ENCODE data around the gene IGSF8. TPM values are rescaled to one million over a fixed set of nuclear protein-coding genes. Genes with fewer than 3 reads are reported as not detected.

IGSF8 gene
- polyA plus RNA-seq, 1 donor from 2014 or later: 27.3 TPM

GRCh38 chr1:160131803-160132565 lies 33.6 kb upstream of the IGSF8 start:
- TF ChIP-seq POLR2AphosphoS5 (IDR thresholded peaks at IDR 0.05) (no peak), MXI1 (conservative IDR thresholded peaks at IDR 0.05; ENCODE audit: poor library complexity, severe bottlenecking) (no peak), TAF1 (IDR thresholded peaks at IDR 0.05; ENCODE audit: low read depth) (no peak), SMC3 (conservative IDR thresholded peaks at IDR 0.05; ENCODE audit: poor library complexity) (no peak), REST (IDR thresholded peaks at IDR 0.05; ENCODE audit: borderline replicate concordance) (no peak), EZH2 (IDR thresholded peaks at IDR 0.05; ENCODE audit: borderline replicate concordance, insufficient read depth, low read length, poor library complexity, severe bottlenecking) (no peak)

GRCh38 chr1:160130939-160131338 lies 32.5 kb upstream of the IGSF8 start:
- no peaks in the 10 kb centered on the region for H3K36me3 ChIP-seq (ENCODE audit: insufficient read depth, low read length)

More at GRCh38 chr1:160131803-160132565, 33.6 kb upstream of the IGSF8 start:
- Histone ChIP-seq H3K9me2 (ENCODE audit: insufficient read depth, low read length) (no peaks in the 10 kb centered on the region), H3K4me2 (ENCODE audit: low read length) (no peak overlapping the region), H3F3A (ENCODE audit: insufficient read depth, low read length, poor library complexity, severe bottlenecking) (no peaks in the 10 kb centered on the region), H3K27me3 (ENCODE audit: insufficient read depth, low read depth, low read length) (no peaks in the 10 kb centered on the region), H3K27ac (ENCODE audit: low read length) (no peak overlapping the region), H3K79me2 (replicated peaks; ENCODE audit: insufficient read depth, low read length) (no peaks in the 10 kb centered on the region), H4K20me1 (ENCODE audit: insufficient read depth) (no peaks in the 10 kb centered on the region), H3K9me3 (ENCODE audit: low read length) (no peaks in the 10 kb centered on the region), H3K36me3 (ENCODE audit: insufficient read depth, low read length) (no peaks in the 10 kb centered on the region), H3K9ac (ENCODE audit: low read length) (no peak overlapping the region), H2AFZ (ENCODE audit: low read depth, low read length) (no peak overlapping the region), H3K4me3 (ENCODE audit: low read length) (no peak overlapping the region)

More at GRCh38 chr1:160130939-160131338, 32.5 kb upstream of the IGSF8 start:
- H3K27ac ChIP-seq (ENCODE audit: low read length): no peak overlapping the region
- H3K9me2 ChIP-seq (ENCODE audit: insufficient read depth, low read length): no peaks in the 10 kb centered on the region
- no peaks in the 10 kb centered on the region for H3K27me3 ChIP-seq (ENCODE audit: insufficient read depth, low read depth, low read length)
- H3K9ac ChIP-seq (ENCODE audit: low read length): no peak overlapping the region
- no peaks in the 10 kb centered on the region for H3K9me3 ChIP-seq (ENCODE audit: low read length)
- H3K4me2 ChIP-seq (ENCODE audit: low read length): no peak overlapping the region
- H3F3A ChIP-seq (ENCODE audit: insufficient read depth, low read length, poor library complexity, severe bottlenecking): no peaks in the 10 kb centered on the region
- no peak overlapping the region for H2AFZ ChIP-seq (ENCODE audit: low read depth, low read length)
- TF ChIP-seq RAD21 (conservative IDR thresholded peaks at IDR 0.05): no peak
- TF ChIP-seq MXI1 (conservative IDR thresholded peaks at IDR 0.05; ENCODE audit: poor library complexity, severe bottlenecking): no peak
- no peak for TF ChIP-seq CTCF (IDR thresholded peaks at IDR 0.05; ENCODE audit: poor library complexity, severe bottlenecking)
- TF ChIP-seq TAF1 (IDR thresholded peaks at IDR 0.05; ENCODE audit: low read depth): no peak
- no peak for TF ChIP-seq REST (IDR thresholded peaks at IDR 0.05; ENCODE audit: borderline replicate concordance)
- TF ChIP-seq EZH2 (IDR thresholded peaks at IDR 0.05; ENCODE audit: borderline replicate concordance, insufficient read depth, low read length, poor library complexity, severe bottlenecking): no peak
- TF ChIP-seq POLR2AphosphoS5 (IDR thresholded peaks at IDR 0.05): no peak
- H3K79me2 ChIP-seq (replicated peaks; ENCODE audit: insufficient read depth, low read length): no peaks in the 10 kb centered on the region
- no peak overlapping the region for H3K4me3 ChIP-seq (ENCODE audit: low read length)
- no peaks in the 10 kb centered on the region for H4K20me1 ChIP-seq (ENCODE audit: insufficient read depth)
